ENCODE results near the gene PICALM. TPM values are rescaled to one million over a fixed set of nuclear protein-coding genes. Genes with fewer than 3 reads are reported as not detected.

The PICALM gene
- total and polyA plus RNA-seq, 2 of the 13 experiments (the other 11 are each of a cell fraction or from before 2014, with no cell fraction given) = 97.6 to 154 TPM

DNA sequence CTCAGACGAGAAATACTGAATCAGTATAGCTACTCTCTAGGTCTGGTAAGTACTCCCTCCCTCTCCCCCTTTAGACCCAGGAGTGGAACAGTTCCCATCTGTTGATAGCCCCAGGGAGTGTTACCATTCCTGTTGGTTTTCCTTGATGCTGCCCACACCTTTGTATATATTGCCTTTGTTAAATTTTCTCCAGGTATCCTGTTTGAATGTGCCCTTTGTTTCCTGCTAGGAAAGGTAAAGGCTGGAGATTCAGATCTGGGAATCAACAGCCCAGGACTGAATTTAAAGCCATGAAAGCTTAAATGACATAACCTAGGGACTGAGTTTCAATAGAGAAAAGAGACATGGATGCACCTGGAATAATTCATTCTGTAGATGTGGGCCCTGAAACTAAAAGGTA, 145.4 kb downstream of the PICALM start (continued):
- no peak for TF ChIP-seq HOXA5 (CRISPR knock-in tag; IDR thresholded peaks at IDR 0.05)
- peak; percentile 52; the same call in 1 of the 2 replicates for TF ChIP-seq SAP130 (CRISPR knock-in tag; IDR thresholded peaks at IDR 0.05; ENCODE audit: low read depth)
- TF ChIP-seq ZNF10 (CRISPR knock-in tag; IDR thresholded peaks at IDR 0.05; ENCODE audit: borderline replicate concordance, low read depth) = no peak
- TF ChIP-seq ZNF264 (CRISPR knock-in tag; IDR thresholded peaks at IDR 0.05) = peak; percentile 76; the same call in 1 of the 2 replicates
- no peak for TF ChIP-seq TSC22D2 (CRISPR knock-in tag; IDR thresholded peaks at IDR 0.05; ENCODE audit: borderline replicate concordance)
- TF ChIP-seq ZNF839 (CRISPR knock-in tag; IDR thresholded peaks at IDR 0.05; ENCODE audit: borderline replicate concordance) = no peak
- no peak for TF ChIP-seq SIN3B (IDR thresholded peaks at IDR 0.05; ENCODE audit: low read length)
- no peak for TF ChIP-seq KLF16 (CRISPR knock-in tag; IDR thresholded peaks at IDR 0.05)
- peak; percentile 75 for TF ChIP-seq HNF4A (CRISPR knock-in tag; IDR thresholded peaks at IDR 0.05)
- TF ChIP-seq RFX3 (CRISPR knock-in tag; IDR thresholded peaks at IDR 0.05) = no peak
- TF ChIP-seq ZNF598 (CRISPR knock-in tag; IDR thresholded peaks at IDR 0.05; ENCODE audit: borderline replicate concordance) = no peak
- TF ChIP-seq ZNF800 (CRISPR knock-in tag; IDR thresholded peaks at IDR 0.05) = no peak
- 0 out of 2 replicates have a peak, but pooled peaks have one; percentile 21 for TF ChIP-seq ZNF543 (CRISPR knock-in tag; IDR thresholded peaks at IDR 0.05)
- no peak for TF ChIP-seq TRAFD1 (CRISPR knock-in tag; IDR thresholded peaks at IDR 0.05; ENCODE audit: borderline replicate concordance)
- no peak for TF ChIP-seq KMT2B (CRISPR knock-in tag; IDR thresholded peaks at IDR 0.05)
- 0 out of 2 replicates have a peak, but pooled peaks have one; percentile 27 for TF ChIP-seq DPF2 (CRISPR knock-in tag; IDR thresholded peaks at IDR 0.05; ENCODE audit: borderline replicate concordance, low read depth)
- no peak for TF ChIP-seq PLRG1 (conservative IDR thresholded peaks at IDR 0.05)
- TF ChIP-seq, protein P1, sequence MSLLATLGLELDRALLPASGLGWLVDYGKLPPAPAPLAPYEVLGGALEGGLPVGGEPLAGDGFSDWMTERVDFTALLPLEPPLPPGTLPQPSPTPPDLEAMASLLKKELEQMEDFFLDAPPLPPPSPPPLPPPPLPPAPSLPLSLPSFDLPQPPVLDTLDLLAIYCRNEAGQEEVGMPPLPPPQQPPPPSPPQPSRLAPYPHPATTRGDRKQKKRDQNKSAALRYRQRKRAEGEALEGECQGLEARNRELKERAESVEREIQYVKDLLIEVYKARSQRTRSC (CRISPR knock-in tag; IDR thresholded peaks at IDR 0.05; ENCODE audit: low read depth) = no peak
- no peak for TF ChIP-seq ZZZ3 (CRISPR knock-in tag; IDR thresholded peaks at IDR 0.05; ENCODE audit: borderline replicate concordance)
- no peak for TF ChIP-seq ZNF451 (CRISPR knock-in tag; IDR thresholded peaks at IDR 0.05)
- TF ChIP-seq, protein P2, sequence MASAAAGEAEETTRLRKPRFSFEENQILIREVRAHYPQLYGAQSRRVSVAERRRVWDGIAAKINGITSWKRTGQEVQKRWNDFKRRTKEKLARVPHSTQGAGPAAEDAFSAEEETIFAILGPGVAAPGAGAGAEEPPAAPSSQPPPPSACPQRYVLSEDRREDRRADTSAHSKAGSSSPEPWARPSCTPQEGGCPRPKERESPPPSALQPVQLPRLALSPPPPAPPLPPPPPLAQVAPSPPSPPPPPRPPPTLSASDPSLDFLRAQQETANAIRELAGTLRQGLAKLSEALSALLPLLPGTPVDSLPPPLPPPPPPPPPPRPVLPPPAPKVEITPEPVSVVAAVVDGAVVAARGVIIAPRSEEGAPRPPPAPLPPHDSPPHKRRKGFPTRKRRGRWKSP (CRISPR knock-in tag; IDR thresholded peaks at IDR 0.05) = peak; percentile 46; the same call in 1 of the 2 replicates
- TF ChIP-seq KDM6A (CRISPR knock-in tag; IDR thresholded peaks at IDR 0.05; ENCODE audit: low read depth) = peak; percentile 38; the same call in 1 of the 2 replicates
- TF ChIP-seq PITX1 (CRISPR knock-in tag; IDR thresholded peaks at IDR 0.05) = peak; percentile 79
- no peak for TF ChIP-seq KDM5A (IDR thresholded peaks at IDR 0.05; ENCODE audit: borderline replicate concordance, low read length)
- no peak for TF ChIP-seq ZFP36 (IDR thresholded peaks at IDR 0.05; ENCODE audit: borderline replicate concordance, low read depth, low read length, partially characterized antibody)
- TF ChIP-seq ZBTB1 (CRISPR knock-in tag; IDR thresholded peaks at IDR 0.05; ENCODE audit: borderline replicate concordance) = no peak
